Keratinocyte (primary cell): ENCODE measurements around the gene LLCFC1.

ENCODE experiments used
- CTCF ChIP-seq, 3 experiments: IDR thresholded peaks in 1 of 3; conservative IDR thresholded peaks in 1 of 3; optimal IDR thresholded peaks in 1 of 3; 2 replicates in 2 of 3; 3 replicates in 1 of 3; pipeline versions ENCODE3 to v1.5.1; 2011; ENCODE audit warnings: low read length in 3 of 3, mild to moderate bottlenecking in 3 of 3, moderate library complexity in 2 of 3, control low read depth in 1 of 3, inconsistent platforms in 1 of 3; ENCODE audit not compliant: insufficient read depth in 2 of 3; ENCODE audit errors: extremely low read depth in 1 of 3
- EZH2 ChIP-seq: IDR thresholded peaks from one replicate; pipeline ENCODE4 v1.6.1; 2012; ENCODE audit warnings: inconsistent platforms, mild to moderate bottlenecking, low read length, moderate library complexity

DNA sequence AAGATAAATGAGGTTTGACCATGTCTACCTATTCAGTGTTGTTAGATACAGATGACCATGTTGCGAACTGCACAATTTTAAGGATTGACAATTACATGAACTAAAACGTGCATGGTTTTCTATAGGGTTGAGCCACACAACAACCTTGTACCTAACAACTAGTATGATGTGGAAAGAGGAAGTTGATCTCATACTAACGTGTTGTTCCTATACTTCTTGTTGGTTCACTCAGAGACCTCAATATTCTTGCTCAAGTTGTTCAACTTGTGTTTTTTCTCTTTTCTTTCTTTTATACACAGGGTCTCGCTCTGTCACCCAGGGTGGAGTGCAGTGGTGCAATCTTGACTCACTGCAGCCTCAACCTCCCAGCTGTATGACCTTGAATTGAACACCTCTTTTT, 28.9 kb downstream of the LLCFC1 start:
- no peak for TF ChIP-seq CTCF (optimal IDR thresholded peaks at IDR 0.05 in 1 of 3, IDR thresholded peaks at IDR 0.05 in 1 of 3, conservative IDR thresholded peaks at IDR 0.05 in 1 of 3; ENCODE audit: extremely low read depth in 1 of 3, insufficient read depth in 2 of 3, low read length in 3 of 3)
- no peak for TF ChIP-seq EZH2
